Esophagus muscularis mucosa (tissue), 3 donors: ENCODE results near the gene DTD1.

ENCODE experiments used
- POLR2A ChIP-seq: fragments of 450-650 bp; IDR thresholded peaks from one replicate; pipeline ENCODE4 v1.6.1; 2017; ENCODE audit warnings: antibody characterized with exemption, moderate library complexity, mild to moderate bottlenecking, low read depth
- TF ChIP-seq, protein P1 (sequence below), 3 experiments: fragments of 200-600 bp in 2 of 3; fragments of 450-650 bp in 1 of 3; sonication (generic) in 2 of 3; IDR thresholded peaks; one replicate each; pipeline ENCODE4 v1.5.1; 2017 to 2019; ENCODE audit warnings: antibody characterized with exemption in 3 of 3, mild to moderate bottlenecking in 2 of 3, moderate library complexity in 1 of 3

DNA sequence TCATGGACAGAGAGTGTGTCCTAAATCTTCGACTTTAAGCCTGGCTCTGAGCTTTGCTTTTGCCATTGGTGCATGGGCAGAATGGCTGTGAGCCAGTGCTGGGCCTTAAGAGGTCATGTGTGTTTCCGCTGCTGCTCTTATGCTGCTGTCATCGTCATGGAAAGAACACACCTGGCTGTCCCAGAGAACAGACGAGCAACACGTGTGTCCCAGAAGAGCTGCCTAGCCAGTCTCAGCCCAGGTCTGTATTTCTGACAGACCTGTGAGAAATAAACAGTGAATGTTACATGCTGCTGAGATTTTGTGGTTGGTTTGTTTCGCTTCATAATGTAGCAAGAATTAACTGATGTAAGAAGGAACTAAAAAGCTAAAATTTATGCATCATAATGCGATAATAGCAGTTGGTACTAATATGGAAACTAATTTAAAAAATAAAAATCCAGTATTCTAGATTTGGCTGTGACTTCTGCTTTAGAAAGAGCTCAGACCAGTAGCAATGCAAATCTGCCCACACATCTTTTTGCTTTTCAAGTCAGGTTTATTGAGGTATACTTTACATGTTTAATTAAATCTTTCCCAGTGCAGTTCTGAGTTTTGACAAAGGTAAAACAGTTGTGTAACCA lies 214.3 kb downstream of the DTD1 start:
- TF ChIP-seq, protein P1, sequence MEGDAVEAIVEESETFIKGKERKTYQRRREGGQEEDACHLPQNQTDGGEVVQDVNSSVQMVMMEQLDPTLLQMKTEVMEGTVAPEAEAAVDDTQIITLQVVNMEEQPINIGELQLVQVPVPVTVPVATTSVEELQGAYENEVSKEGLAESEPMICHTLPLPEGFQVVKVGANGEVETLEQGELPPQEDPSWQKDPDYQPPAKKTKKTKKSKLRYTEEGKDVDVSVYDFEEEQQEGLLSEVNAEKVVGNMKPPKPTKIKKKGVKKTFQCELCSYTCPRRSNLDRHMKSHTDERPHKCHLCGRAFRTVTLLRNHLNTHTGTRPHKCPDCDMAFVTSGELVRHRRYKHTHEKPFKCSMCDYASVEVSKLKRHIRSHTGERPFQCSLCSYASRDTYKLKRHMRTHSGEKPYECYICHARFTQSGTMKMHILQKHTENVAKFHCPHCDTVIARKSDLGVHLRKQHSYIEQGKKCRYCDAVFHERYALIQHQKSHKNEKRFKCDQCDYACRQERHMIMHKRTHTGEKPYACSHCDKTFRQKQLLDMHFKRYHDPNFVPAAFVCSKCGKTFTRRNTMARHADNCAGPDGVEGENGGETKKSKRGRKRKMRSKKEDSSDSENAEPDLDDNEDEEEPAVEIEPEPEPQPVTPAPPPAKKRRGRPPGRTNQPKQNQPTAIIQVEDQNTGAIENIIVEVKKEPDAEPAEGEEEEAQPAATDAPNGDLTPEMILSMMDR (IDR thresholded peaks at IDR 0.05), result no peak
- no peak for TF ChIP-seq POLR2A
